ENCODE measurements around the gene EIF2S3. TPM values are rescaled to one million over a fixed set of nuclear protein-coding genes. Genes with fewer than 3 reads are reported as not detected.
"Not testable (repeated sequence)": the region's sequence is repeated elsewhere in the genome, so short reads cannot be mapped to it uniquely, and the experiment has no call there.

EIF2S3 gene
- total RNA-seq, 4 donors from 2014 or later: 44.7 to 107 (median 69.4) TPM

DNA sequence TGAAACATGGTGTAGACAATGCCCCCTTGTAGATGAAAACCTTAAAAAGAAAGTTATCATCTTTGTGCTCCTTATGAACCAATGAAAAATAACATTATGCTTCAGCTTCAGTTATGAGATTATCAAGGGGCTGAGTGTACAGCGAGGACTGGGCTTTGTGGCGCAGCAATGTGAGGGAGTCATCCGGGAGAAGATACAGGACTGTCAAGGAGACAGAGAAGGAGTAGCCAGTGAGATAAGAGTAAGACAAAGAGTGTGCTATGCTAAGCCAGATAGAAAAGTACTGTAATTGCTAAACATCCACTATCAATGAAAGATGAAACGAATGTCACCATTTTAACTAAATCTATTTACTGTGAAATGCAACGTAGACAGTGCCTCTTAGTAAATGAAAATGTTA lies 24.2 kb upstream of the EIF2S3 start:
- H3K9me3 ChIP-seq: no peaks in the 10 kb centered on the region
- H3K4me3 ChIP-seq: no peak overlapping the region

DNA sequence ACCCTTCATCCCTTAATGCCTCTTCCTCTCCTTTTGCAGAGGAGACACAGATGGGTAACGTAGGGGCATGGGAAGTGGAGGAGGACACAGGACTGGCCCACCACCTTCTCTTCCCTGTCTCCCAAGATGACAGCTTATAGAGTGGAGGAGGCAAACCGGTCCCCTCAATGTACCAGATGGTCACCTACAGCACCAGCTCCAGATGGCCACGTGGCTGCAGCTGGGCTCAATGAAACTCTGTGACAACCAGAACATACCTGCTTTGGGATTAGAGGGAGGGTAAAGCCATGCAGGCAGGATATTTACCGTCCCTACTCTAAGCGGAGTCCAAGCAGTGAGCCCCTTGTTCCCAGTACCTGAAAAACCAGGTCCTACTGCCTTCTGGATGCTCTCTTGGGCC lies 20.3 kb upstream of the EIF2S3 start:
- Histone ChIP-seq H3K27me3 (no peaks in the 10 kb centered on the region), H3K27ac (no peak overlapping the region), H3K4me3 (no peak overlapping the region), H3K36me3 (no peaks in the 10 kb centered on the region), H3K9me3 (no peaks in the 10 kb centered on the region), H3K4me1 (no peaks in the 10 kb centered on the region)
- no peak for DNase-seq
- TF ChIP-seq, protein P1, sequence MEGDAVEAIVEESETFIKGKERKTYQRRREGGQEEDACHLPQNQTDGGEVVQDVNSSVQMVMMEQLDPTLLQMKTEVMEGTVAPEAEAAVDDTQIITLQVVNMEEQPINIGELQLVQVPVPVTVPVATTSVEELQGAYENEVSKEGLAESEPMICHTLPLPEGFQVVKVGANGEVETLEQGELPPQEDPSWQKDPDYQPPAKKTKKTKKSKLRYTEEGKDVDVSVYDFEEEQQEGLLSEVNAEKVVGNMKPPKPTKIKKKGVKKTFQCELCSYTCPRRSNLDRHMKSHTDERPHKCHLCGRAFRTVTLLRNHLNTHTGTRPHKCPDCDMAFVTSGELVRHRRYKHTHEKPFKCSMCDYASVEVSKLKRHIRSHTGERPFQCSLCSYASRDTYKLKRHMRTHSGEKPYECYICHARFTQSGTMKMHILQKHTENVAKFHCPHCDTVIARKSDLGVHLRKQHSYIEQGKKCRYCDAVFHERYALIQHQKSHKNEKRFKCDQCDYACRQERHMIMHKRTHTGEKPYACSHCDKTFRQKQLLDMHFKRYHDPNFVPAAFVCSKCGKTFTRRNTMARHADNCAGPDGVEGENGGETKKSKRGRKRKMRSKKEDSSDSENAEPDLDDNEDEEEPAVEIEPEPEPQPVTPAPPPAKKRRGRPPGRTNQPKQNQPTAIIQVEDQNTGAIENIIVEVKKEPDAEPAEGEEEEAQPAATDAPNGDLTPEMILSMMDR (IDR thresholded peaks at IDR 0.05): no peak
- no peak for TF ChIP-seq POLR2A (IDR thresholded peaks at IDR 0.05)

More for the DNA sequence above, 24.2 kb upstream of the EIF2S3 start:
- H3K27me3 ChIP-seq: no peaks in the 10 kb centered on the region
- TF ChIP-seq, protein P1 (IDR thresholded peaks at IDR 0.05): no peak
- no peak for TF ChIP-seq POLR2A (IDR thresholded peaks at IDR 0.05)
- no peaks in the 10 kb centered on the region for H3K4me1 ChIP-seq
- no peaks in the 10 kb centered on the region for H3K36me3 ChIP-seq
- H3K27ac ChIP-seq: no peak overlapping the region
- no peak for DNase-seq

DNA sequence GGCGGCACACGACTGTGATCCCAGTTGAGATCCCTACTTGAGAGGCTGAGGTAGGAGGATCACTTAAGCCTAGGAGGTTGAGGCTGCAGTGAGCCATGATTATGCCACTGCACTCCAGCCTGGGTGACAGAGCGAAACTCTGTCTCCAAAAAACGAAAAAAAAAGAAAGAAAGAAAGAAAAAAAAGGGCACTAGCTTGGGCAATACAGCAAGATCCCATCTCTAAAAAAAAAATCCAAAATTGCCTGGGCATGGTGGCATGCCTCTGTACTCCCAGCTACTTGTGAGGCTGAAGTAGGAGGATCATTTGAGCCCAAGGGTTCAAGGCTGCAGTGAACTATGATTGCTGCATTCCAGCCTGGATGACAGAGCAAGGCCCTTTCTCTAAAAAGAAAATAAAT lies 17.0 kb upstream of the EIF2S3 start:
- no peak overlapping the region for H3K27ac ChIP-seq
- no peaks in the 10 kb centered on the region for H3K4me1 ChIP-seq
- TF ChIP-seq POLR2A (IDR thresholded peaks at IDR 0.05): no peak
- TF ChIP-seq, protein P1 (IDR thresholded peaks at IDR 0.05): no peak
- H3K36me3 ChIP-seq: no peaks in the 10 kb centered on the region
- no peak overlapping the region for H3K4me3 ChIP-seq
- no peaks in the 10 kb centered on the region for H3K9me3 ChIP-seq
- DNase-seq: no peak
- H3K27me3 ChIP-seq: no peaks in the 10 kb centered on the region

DNA sequence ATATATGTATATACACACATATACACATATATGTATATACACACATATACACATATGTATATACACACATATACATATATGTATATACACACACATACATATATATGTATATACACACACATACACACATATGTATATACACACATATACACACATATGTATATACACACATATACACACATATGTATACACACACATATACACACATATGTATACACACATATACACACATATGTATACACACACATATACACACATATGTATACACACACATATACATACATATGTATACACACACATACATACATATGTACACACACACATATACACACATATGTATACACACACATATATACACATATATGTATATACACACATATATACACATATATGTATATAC lies 8.7 kb upstream of the EIF2S3 start:
- DNase-seq, H3K36me3 ChIP-seq, H3K4me3 ChIP-seq, H3K27ac ChIP-seq, H3K27me3 ChIP-seq, H3K9me3 ChIP-seq, H3K4me1 ChIP-seq: not testable (repeated sequence)

DNA sequence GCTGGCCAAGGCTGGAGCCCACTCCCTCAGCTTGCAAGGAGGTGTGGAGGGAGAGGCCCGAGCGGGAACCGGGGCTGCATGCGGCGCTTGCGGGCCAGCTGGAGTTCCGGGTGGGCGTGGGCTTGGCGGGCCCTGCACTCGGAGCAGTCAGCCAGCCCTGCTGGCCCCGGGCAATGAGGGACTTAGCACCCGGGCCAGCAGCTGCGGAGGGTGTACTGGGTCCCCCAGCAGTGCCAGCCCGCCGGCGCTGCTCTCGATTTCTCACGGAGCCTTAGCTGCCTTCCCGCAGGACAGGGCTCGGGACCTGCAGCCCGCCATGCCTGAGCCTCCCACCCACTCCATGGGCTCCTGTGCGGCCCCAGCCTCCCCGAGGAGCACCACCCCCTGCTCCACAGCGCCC lies 5.1 kb upstream of the EIF2S3 start:
- H3K4me3 ChIP-seq, H3K27me3 ChIP-seq, H3K36me3 ChIP-seq, H3K9me3 ChIP-seq, H3K27ac ChIP-seq, H3K4me1 ChIP-seq, DNase-seq: not testable (repeated sequence)

DNA sequence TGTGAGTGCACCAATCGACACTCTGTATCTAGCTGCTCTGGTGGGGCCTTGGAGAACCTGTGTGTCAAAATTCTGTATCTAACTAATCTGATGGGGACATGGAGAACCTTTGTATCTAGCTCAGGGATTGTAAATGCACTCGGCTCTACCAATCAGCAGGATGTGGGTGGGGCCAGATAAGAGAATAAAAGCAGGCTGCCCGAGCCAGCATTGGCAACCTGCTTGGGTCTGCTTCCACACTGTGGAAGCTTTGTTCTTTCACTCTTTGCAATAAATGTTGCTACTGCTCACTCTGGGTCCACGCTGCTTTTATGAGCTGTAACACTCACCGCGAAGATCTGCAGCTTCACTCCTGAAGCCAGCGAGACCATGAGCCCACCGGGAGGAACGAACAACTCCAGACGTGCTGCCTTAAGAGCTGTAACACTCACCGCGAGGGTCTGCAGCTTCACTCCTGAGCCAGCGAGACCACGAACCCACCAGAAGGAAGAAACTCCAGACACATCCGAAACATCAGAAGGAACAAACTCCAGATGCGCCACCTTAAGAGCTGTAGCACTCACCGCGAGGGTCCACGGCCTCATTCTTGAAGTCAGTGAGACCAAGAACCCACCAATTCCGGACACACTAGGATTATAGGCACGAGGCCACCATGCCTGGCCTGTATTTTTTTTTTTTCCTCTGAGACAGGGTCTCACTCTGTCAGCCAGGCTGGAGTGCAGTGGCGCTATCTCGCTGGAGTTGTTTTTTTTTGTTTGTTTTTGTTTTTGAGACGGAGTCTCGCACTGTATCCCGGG lies 4.0 kb upstream of the EIF2S3 start:
- not testable (repeated sequence) for H3K27me3 ChIP-seq, H3K9me3 ChIP-seq, H3K27ac ChIP-seq, DNase-seq, H3K4me3 ChIP-seq, H3K36me3 ChIP-seq, H3K4me1 ChIP-seq
- TF ChIP-seq POLR2A (IDR thresholded peaks at IDR 0.05): peak in 1 of 2 donors; percentile 31

DNA sequence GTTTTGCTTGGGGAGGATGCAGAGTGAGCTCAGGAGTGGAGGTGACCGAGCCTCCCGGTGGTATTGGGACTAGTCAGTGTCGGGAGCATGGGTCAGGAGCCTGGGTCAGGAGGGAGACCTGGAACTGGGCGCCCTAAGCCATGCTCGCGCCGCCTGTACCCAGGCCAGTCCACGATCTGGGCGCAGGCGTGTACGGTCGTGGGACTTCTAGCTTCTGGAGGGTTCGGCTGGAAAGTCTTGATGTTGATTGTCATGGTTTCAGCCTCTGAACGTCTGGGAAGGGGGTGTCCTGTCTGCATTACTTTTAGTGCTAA lies 244 bp downstream of the EIF2S3 start:
- H3K4me1 ChIP-seq: no peaks in the 10 kb centered on the region
- H3K9me3 ChIP-seq: no peaks in the 10 kb centered on the region
- peak overlapping the region in 2 of 4 donors; percentile 70 to 81 for H3K4me3 ChIP-seq
- H3K36me3 ChIP-seq: peaks cover 0 to 13% (median under 1%) of the 10 kb centered on the region in 3 donors
- no peaks in the 10 kb centered on the region for H3K27me3 ChIP-seq
- H3K27ac ChIP-seq: peak overlapping the region; percentile 81 to 97 (median 90)
- no peak for DNase-seq
- TF ChIP-seq, protein P1 (IDR thresholded peaks at IDR 0.05): no peak
- TF ChIP-seq POLR2A (IDR thresholded peaks at IDR 0.05): no peak

Data from Peyer's patch (tissue), 4 donors.